Measurements from ENCODE around the gene RBM33. TPM values are rescaled to one million over a fixed set of nuclear protein-coding genes. Genes with fewer than 3 reads are reported as not detected.

The RBM33 gene
- total RNA-seq, 1 donor from 2014 or later = 30.8 TPM

- H3K9me3 ChIP-seq (replicated peaks) = no peaks in the 10 kb centered on the region
- no peak overlapping the region for H3K4me3 ChIP-seq
- H3K27me3 ChIP-seq (ENCODE audit: low read depth) = no peaks in the 10 kb centered on the region
- peaks cover 19% of the 10 kb centered on the region for H3K4me1 ChIP-seq
- DNase-seq = no peak
- no peak for TF ChIP-seq CTCF (IDR thresholded peaks at IDR 0.05; ENCODE audit: borderline replicate concordance)
- intact Hi-C loops (cut with micrococcal nuclease) = no loop called here
- H3K36me3 ChIP-seq = peaks cover 72% of the 10 kb centered on the region
- H3K27ac ChIP-seq (replicated peaks) = no peak overlapping the region
Observed at GRCh38 chr7:155709453-155709852, 65.0 kb downstream of the RBM33 start.

GRCh38 chr7:155710031-155710430 lies 65.6 kb downstream of the RBM33 start:
- H3K4me3 ChIP-seq = no peak overlapping the region
- no peaks in the 10 kb centered on the region for H3K27me3 ChIP-seq (ENCODE audit: low read depth)
- no peak overlapping the region for H3K27ac ChIP-seq (replicated peaks)
- no peak for DNase-seq
- peaks cover 20% of the 10 kb centered on the region for H3K4me1 ChIP-seq
- peaks cover 68% of the 10 kb centered on the region for H3K36me3 ChIP-seq
- no peak for TF ChIP-seq CTCF (IDR thresholded peaks at IDR 0.05; ENCODE audit: borderline replicate concordance)
- intact Hi-C loops (cut with micrococcal nuclease) = no loop called here
- H3K9me3 ChIP-seq (replicated peaks) = no peaks in the 10 kb centered on the region

GRCh38 chr7:155710530-155710929 lies 66.1 kb downstream of the RBM33 start:
- H3K36me3 ChIP-seq = peaks cover 68% of the 10 kb centered on the region
- H3K4me1 ChIP-seq = peaks cover 20% of the 10 kb centered on the region
- no peaks in the 10 kb centered on the region for H3K27me3 ChIP-seq (ENCODE audit: low read depth)
- intact Hi-C loops (cut with micrococcal nuclease) = no loop called here
- TF ChIP-seq CTCF (IDR thresholded peaks at IDR 0.05; ENCODE audit: borderline replicate concordance) = no peak
- H3K4me3 ChIP-seq = no peak overlapping the region
- H3K27ac ChIP-seq (replicated peaks) = no peak overlapping the region
- no peak for DNase-seq
- H3K9me3 ChIP-seq (replicated peaks) = no peaks in the 10 kb centered on the region

GRCh38 chr7:155711081-155711480 lies 66.6 kb downstream of the RBM33 start:
- H3K9me3 ChIP-seq (replicated peaks) = no peaks in the 10 kb centered on the region
- H3K4me3 ChIP-seq = no peak overlapping the region
- H3K36me3 ChIP-seq = peaks cover 68% of the 10 kb centered on the region
- TF ChIP-seq CTCF (IDR thresholded peaks at IDR 0.05; ENCODE audit: borderline replicate concordance) = no peak
- no peaks in the 10 kb centered on the region for H3K27me3 ChIP-seq (ENCODE audit: low read depth)
- intact Hi-C loops (cut with micrococcal nuclease) = no loop called here
- DNase-seq = no peak
- H3K27ac ChIP-seq (replicated peaks) = no peak overlapping the region
- H3K4me1 ChIP-seq = peaks cover 23% of the 10 kb centered on the region

- no peaks in the 10 kb centered on the region for H3K27me3 ChIP-seq (ENCODE audit: low read depth)
- H3K4me1 ChIP-seq = peaks cover 20% of the 10 kb centered on the region
- H3K36me3 ChIP-seq = peaks cover 51% of the 10 kb centered on the region
- TF ChIP-seq CTCF (IDR thresholded peaks at IDR 0.05; ENCODE audit: borderline replicate concordance) = no peak
- H3K27ac ChIP-seq (replicated peaks) = no peak overlapping the region
- intact Hi-C loops (cut with micrococcal nuclease) = no loop called here
- no peak overlapping the region for H3K4me3 ChIP-seq
- H3K9me3 ChIP-seq (replicated peaks) = no peaks in the 10 kb centered on the region
- DNase-seq = no peak
Observed at GRCh38 chr7:155713384-155713783, 68.9 kb downstream of the RBM33 start.

- Histone ChIP-seq H3K27ac (replicated peaks) (no peak overlapping the region), H3K36me3 (peaks cover 51% of the 10 kb centered on the region), H3K4me1 (peaks cover 20% of the 10 kb centered on the region), H3K27me3 (ENCODE audit: low read depth) (no peaks in the 10 kb centered on the region), H3K4me3 (no peak overlapping the region), H3K9me3 (replicated peaks) (no peaks in the 10 kb centered on the region)
- intact Hi-C loops (cut with micrococcal nuclease) = no loop called here
- no peak for DNase-seq
- TF ChIP-seq CTCF (IDR thresholded peaks at IDR 0.05; ENCODE audit: borderline replicate concordance) = no peak
Observed at GRCh38 chr7:155714702-155715101, 70.2 kb downstream of the RBM33 start.
